GM10266 (cell line): ENCODE data around the gene FNDC3B.

Experiments
- DNase-seq: peaks from one replicate; pipeline ENCODE4 v3.0.0; 2012; ENCODE audit errors: extremely low spot score
- TF ChIP-seq, protein P1 (sequence below): IDR thresholded peaks from 2 replicates; pipeline ENCODE4 v1.5.1; 2012; ENCODE audit warnings: mild to moderate bottlenecking, low read depth; ENCODE audit not compliant: control insufficient read depth, insufficient read depth; ENCODE audit errors: missing control alignments

The FNDC3B gene

DNA sequence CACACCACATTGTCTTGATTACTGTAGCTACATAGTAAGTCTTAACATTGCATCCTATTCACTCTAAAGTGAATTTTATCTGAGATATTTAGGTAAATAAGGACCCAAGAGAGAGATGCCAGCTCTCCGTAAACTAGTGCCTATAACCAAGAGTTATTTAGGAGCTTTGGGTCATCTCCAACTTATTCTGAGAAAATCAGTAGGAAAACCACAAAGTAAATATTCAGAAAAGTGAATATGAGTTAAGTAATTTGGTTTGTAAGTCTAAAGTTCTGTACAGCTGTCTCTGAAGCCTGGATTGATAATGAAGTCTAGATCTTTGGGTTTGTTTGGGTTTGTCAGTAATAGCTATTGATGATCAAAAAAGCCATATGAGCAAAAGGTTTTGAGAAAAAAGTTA, 120.0 kb downstream of the FNDC3B start:
- no peak for DNase-seq
- TF ChIP-seq, protein P1, sequence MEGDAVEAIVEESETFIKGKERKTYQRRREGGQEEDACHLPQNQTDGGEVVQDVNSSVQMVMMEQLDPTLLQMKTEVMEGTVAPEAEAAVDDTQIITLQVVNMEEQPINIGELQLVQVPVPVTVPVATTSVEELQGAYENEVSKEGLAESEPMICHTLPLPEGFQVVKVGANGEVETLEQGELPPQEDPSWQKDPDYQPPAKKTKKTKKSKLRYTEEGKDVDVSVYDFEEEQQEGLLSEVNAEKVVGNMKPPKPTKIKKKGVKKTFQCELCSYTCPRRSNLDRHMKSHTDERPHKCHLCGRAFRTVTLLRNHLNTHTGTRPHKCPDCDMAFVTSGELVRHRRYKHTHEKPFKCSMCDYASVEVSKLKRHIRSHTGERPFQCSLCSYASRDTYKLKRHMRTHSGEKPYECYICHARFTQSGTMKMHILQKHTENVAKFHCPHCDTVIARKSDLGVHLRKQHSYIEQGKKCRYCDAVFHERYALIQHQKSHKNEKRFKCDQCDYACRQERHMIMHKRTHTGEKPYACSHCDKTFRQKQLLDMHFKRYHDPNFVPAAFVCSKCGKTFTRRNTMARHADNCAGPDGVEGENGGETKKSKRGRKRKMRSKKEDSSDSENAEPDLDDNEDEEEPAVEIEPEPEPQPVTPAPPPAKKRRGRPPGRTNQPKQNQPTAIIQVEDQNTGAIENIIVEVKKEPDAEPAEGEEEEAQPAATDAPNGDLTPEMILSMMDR = no peak

DNA sequence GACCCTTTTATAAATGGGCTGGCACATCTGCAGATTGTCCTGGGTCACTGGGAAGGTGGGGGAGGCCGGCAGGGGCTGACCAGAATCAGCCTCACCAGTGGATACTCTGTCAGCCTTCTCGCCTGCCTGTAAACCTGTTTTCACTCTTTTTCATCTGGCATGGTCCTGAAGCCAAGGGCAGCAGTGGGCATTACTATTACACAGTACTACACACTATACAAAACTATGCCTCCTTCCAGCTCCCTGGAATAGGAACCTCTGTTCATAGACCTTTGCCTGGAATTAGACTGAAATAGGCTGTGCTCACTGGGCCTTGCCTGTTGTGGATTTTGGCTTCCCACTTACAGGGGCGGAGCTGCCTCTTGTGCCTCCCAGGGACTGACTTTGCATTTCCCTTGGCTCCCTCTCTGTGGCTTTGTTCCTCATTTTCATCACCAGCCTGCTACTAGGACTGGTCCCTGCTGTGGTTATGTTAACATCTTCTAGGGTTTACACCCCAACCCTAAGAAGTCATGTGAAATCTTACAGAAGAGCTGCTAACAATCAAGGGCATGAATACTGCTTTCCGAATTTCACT, 120.7 kb downstream of the FNDC3B start:
- TF ChIP-seq, protein P1 = no peak
- no peak for DNase-seq

DNA sequence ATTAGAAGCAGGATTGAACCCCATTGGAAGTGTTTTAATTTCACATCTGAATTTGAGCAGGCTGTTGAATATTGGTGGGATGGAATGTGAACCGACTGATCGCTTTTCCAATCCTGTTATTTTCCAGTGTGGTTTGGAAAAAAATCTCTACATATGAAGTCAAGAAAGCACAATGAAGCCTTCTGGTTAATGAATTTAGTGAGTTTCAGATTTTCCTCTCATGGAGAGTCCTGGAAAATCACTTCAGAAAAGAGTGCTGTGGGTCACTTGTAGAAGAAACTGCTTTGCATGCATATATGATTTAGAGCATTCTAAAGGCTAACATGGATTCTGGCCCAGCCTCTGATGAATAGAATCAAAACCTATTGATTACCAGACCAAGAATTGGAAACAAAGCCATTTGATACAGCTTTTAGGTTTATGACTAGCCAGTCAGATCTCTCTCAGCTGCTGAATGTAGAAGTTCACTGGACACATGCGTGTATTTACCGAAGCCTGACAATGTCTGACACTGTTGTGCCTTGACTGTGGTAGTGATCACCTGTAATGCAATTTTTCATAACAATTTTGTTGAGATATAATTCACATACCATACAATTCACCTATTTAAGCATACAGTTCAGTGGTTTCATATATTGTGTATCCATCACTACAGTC, 121.9 kb downstream of the FNDC3B start:
- no peak for DNase-seq
- TF ChIP-seq, protein P1 = no peak

DNA sequence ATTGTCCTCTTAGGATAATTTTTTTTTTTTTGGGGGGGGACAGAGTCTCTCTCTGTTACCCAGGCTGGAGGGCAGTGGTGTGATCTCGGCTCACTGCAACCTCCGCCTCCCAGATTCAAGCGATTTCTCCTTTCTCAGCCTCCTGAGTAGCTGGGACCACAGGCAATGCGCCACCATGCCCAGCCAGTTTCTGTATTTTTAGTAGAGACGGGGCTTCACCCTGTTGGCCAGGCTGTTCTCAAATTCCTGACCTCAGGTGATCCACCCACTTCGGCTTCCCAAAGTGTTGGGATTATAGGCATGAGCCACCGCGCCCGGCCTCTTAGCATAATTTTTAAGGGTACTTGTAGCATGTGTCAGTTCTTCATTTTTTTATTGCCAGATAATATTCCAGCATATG, 122.6 kb downstream of the FNDC3B start:
- no peak for DNase-seq
- TF ChIP-seq, protein P1 = no peak

DNA sequence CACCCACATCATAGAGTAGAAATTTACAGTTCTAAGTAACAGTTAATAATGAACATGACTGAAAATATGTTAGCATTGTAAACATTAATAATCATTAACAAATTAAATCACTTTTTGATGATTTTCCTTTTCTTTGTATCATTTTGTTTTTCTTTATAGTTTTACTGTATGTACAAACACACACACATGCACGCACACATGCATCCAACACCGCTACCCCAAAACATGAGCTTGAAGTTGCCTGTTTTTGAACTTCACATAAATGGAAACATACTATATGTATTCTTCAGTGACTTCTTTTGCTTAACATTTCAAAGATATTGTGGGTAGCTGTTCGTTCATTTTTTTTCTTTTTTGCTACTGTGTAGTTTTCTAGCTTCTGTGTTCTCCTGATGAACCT, 123.9 kb downstream of the FNDC3B start:
- TF ChIP-seq, protein P1 = no peak
- no peak for DNase-seq

DNA sequence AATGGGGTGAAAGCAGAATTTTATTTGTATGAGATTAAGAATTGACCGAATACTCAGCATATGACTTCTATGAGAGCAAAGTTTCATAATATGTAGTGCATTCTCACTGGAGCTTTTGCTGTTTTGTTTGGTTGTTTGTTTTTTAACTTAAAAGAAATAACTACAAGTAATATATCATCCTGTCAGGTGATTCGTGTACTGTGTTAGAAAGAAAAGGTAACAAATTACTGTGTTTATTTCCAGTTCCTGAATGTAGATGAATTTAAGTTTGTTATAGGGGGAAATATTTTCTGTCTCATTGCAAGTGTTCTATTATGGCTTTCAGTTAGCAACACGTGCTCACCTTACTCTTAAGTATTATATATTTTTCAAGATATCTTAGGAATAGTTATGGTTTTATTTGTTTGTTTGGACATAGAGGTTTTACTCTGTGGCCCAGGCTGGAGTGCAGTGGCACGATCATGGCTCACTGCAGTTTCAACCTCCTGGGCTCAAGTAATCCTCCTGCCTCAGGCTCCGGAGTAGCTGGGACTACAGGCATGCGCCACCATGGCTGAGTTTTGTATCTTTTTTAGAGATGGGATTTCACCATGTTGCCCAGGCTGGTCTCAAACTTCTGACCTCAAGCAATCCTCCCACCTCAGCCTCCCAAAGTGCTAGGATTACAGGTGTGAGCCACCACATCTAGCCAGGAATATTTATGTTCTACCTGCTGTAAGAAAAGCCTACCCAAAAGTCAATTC, 125.4 kb downstream of the FNDC3B start:
- TF ChIP-seq, protein P1 = no peak
- DNase-seq = no peak

DNA sequence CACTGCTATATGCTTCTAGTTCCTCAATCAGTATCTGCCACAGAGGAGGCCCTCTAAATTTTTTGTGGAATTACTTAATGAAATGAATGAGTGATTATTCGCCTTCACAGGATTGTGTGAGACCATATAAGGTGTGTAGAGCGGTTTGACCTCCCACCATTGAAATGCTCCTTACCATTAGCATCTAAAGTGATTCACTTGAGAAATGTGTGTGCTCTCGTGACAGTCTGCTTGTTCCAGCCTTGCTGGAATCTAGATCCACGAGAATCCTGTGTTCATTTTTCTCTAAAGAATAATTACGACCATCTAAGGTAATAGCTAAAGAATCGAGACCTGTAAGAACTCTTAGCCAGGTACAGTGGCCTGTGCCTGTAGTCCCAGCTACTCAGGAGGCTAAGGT, 126.9 kb downstream of the FNDC3B start:
- no peak for DNase-seq
- TF ChIP-seq, protein P1 = no peak
